ENCODE results near the gene FBXL3.

FBXL3 gene

GRCh38 chr13:77001540-77001939 is 25.4 kb downstream of the FBXL3 start:
- TF ChIP-seq SIN3A (IDR thresholded peaks at IDR 0.05; ENCODE audit: borderline replicate concordance, insufficient read depth, low read length) (no peak), REST (IDR thresholded peaks at IDR 0.05; ENCODE audit: insufficient read depth in 1 of 2, low read depth in 2 of 2, low read length in 2 of 2) (no peak), FOXP2 (optimal IDR thresholded peaks at IDR 0.05; ENCODE audit: borderline replicate concordance, extremely low read depth, extremely low read length, insufficient read depth) (no peak), POLR2AphosphoS5 (IDR thresholded peaks at IDR 0.05; ENCODE audit: low read depth, low read length) (no peak), TAF1 (IDR thresholded peaks at IDR 0.05; ENCODE audit: borderline replicate concordance, insufficient read depth, low read length) (no peak)

GRCh38 chr13:77000475-77000874 is 26.5 kb downstream of the FBXL3 start:
- TF ChIP-seq REST (IDR thresholded peaks at IDR 0.05; ENCODE audit: insufficient read depth in 1 of 2, low read depth in 2 of 2, low read length in 2 of 2) (no peak), TAF1 (IDR thresholded peaks at IDR 0.05; ENCODE audit: borderline replicate concordance, insufficient read depth, low read length) (no peak), POLR2AphosphoS5 (IDR thresholded peaks at IDR 0.05; ENCODE audit: low read depth, low read length) (no peak), SIN3A (IDR thresholded peaks at IDR 0.05; ENCODE audit: borderline replicate concordance, insufficient read depth, low read length) (no peak), FOXP2 (optimal IDR thresholded peaks at IDR 0.05; ENCODE audit: borderline replicate concordance, extremely low read depth, extremely low read length, insufficient read depth) (no peak)

GRCh38 chr13:76994281-76994680 is 32.7 kb downstream of the FBXL3 start:
- TF ChIP-seq SIN3A (IDR thresholded peaks at IDR 0.05; ENCODE audit: borderline replicate concordance, insufficient read depth, low read length) (no peak), REST (IDR thresholded peaks at IDR 0.05; ENCODE audit: insufficient read depth in 1 of 2, low read depth in 2 of 2, low read length in 2 of 2) (no peak), TAF1 (IDR thresholded peaks at IDR 0.05; ENCODE audit: borderline replicate concordance, insufficient read depth, low read length) (no peak), FOXP2 (optimal IDR thresholded peaks at IDR 0.05; ENCODE audit: borderline replicate concordance, extremely low read depth, extremely low read length, insufficient read depth) (no peak), POLR2AphosphoS5 (IDR thresholded peaks at IDR 0.05; ENCODE audit: low read depth, low read length) (no peak)

- TF ChIP-seq REST (IDR thresholded peaks at IDR 0.05; ENCODE audit: insufficient read depth in 1 of 2, low read depth in 2 of 2, low read length in 2 of 2) = no peak
- TF ChIP-seq POLR2AphosphoS5 (IDR thresholded peaks at IDR 0.05; ENCODE audit: low read depth, low read length) = no peak
- no peak for TF ChIP-seq FOXP2 (optimal IDR thresholded peaks at IDR 0.05; ENCODE audit: borderline replicate concordance, extremely low read depth, extremely low read length, insufficient read depth)
- TF ChIP-seq TAF1 (IDR thresholded peaks at IDR 0.05; ENCODE audit: borderline replicate concordance, insufficient read depth, low read length) = no peak
- TF ChIP-seq SIN3A (IDR thresholded peaks at IDR 0.05; ENCODE audit: borderline replicate concordance, insufficient read depth, low read length) = no peak
These were observed 33.5 kb downstream of the FBXL3 start for GRCh38 chr13:76993473-76993872.

GRCh38 chr13:76993021-76993420 is 33.9 kb downstream of the FBXL3 start:
- TF ChIP-seq FOXP2 (optimal IDR thresholded peaks at IDR 0.05; ENCODE audit: borderline replicate concordance, extremely low read depth, extremely low read length, insufficient read depth) = no peak
- no peak for TF ChIP-seq SIN3A (IDR thresholded peaks at IDR 0.05; ENCODE audit: borderline replicate concordance, insufficient read depth, low read length)
- TF ChIP-seq TAF1 (IDR thresholded peaks at IDR 0.05; ENCODE audit: borderline replicate concordance, insufficient read depth, low read length) = no peak
- no peak for TF ChIP-seq POLR2AphosphoS5 (IDR thresholded peaks at IDR 0.05; ENCODE audit: low read depth, low read length)
- no peak for TF ChIP-seq REST (IDR thresholded peaks at IDR 0.05; ENCODE audit: insufficient read depth in 1 of 2, low read depth in 2 of 2, low read length in 2 of 2)

Data from PFSK-1 (cell line).